IMR-90 (cell line): ENCODE data around the gene POFUT1. TPM values are rescaled to one million over a fixed set of nuclear protein-coding genes. Genes with fewer than 3 reads are reported as not detected.

ENCODE experiments used
- ATAC-seq: fragments of 200-7000 bp; cut with Tn5 transposase; 2 replicates; pipeline ENCODE4 v1.9.1; 2020; ENCODE audit warnings: low read depth, mild to moderate bottlenecking, moderate library complexity
- Bru-seq: library from RNA; stranded (reverse); fragments of 400-500 nt; gene quantifications from one replicate; lab custom pipeline; 2021; lab: Mats Ljungman, UMichigan
- BruChase-seq, 2 experiments: library from RNA; stranded (reverse); fragments of 400-500 nt; gene quantifications; one replicate each; lab custom pipeline; 2021; lab: Mats Ljungman, UMichigan
- BruUV-seq: library from RNA; stranded (reverse); fragments of 400-500 nt; replicated peaks from 2 replicates; lab custom pipeline; 2021; lab: Mats Ljungman, UMichigan
- CTCF ChIA-PET: fragments of 300-600 bp; formaldehyde crosslinking; extraction: SDS; loops from one replicate; lab custom pipeline; 2021; ENCODE audit warnings: antibody characterized with exemption; lab: Yijun Ruan, JAX
- POLR2A ChIA-PET: fragments of 300-600 bp; sonication (Branson Sonifier 250); formaldehyde crosslinking; loops from one replicate; lab custom pipeline; 2022; ENCODE audit warnings: antibody characterized with exemption; ENCODE audit not compliant: unreplicated experiment; lab: Charles Lee
- DNase-seq: peaks from one replicate; pipeline ENCODE4 v3.0.0; 2013
- H2AFZ ChIP-seq: replicated peaks from 2 replicates; pipeline ENCODE3; 2013; ENCODE audit warnings: low read length, mild to moderate bottlenecking; ENCODE audit not compliant: poor library complexity
- H2AK5ac ChIP-seq: 2 replicates; pipeline ENCODE4 v1.6.1; 2013; ENCODE audit warnings: low read depth, low read length, inconsistent platforms
- H2AK9ac ChIP-seq: replicated peaks from 2 replicates; pipeline ENCODE3; 2013; ENCODE audit warnings: mild to moderate bottlenecking, low read depth, low read length, moderate library complexity; ENCODE audit not compliant: poor library complexity
- H2BK120ac ChIP-seq: 2 replicates; pipeline ENCODE4 v1.6.1; 2013; ENCODE audit warnings: low read depth, low read length, inconsistent platforms
- H2BK15ac ChIP-seq: 3 replicates; pipeline ENCODE4 v1.6.1; 2013; ENCODE audit warnings: low read depth, low read length, inconsistent platforms
- H2BK20ac ChIP-seq: 2 replicates; pipeline ENCODE4 v1.6.1; 2013; ENCODE audit warnings: low read depth, mild to moderate bottlenecking, inconsistent platforms, low read length, moderate library complexity
- H2BK5ac ChIP-seq: 2 replicates; pipeline ENCODE4 v1.6.1; 2013; ENCODE audit warnings: mild to moderate bottlenecking, low read depth, low read length, inconsistent platforms; ENCODE audit not compliant: poor library complexity, severe bottlenecking
- H3K14ac ChIP-seq: replicated peaks from 2 replicates; pipeline ENCODE4 v1.6.1; 2013; ENCODE audit warnings: low read depth, low read length, inconsistent platforms
- H3K18ac ChIP-seq: 2 replicates; pipeline ENCODE4 v1.6.1; 2013; ENCODE audit warnings: low read depth, low read length, control low read depth
- H3K23ac ChIP-seq: 2 replicates; pipeline ENCODE4 v1.6.1; 2013; ENCODE audit warnings: low read depth, low read length, inconsistent platforms
- H3K27ac ChIP-seq: 2 replicates; pipeline ENCODE4 v1.5.1; 2013; ENCODE audit warnings: mild to moderate bottlenecking, control low read depth, low read length; ENCODE audit not compliant: insufficient read depth
- H3K27me3 ChIP-seq: 2 replicates; pipeline ENCODE4 v1.6.1; 2013; ENCODE audit warnings: low read length; ENCODE audit not compliant: control insufficient read depth, insufficient read depth
- H3K36me3 ChIP-seq: 2 replicates; pipeline ENCODE4 v1.6.1; 2013; ENCODE audit warnings: low read length, mixed read lengths; ENCODE audit not compliant: control insufficient read depth, insufficient read depth
- H3K4ac ChIP-seq: 2 replicates; pipeline ENCODE4 v1.6.1; 2013; ENCODE audit warnings: low read depth, low read length, inconsistent platforms
- H3K4me1 ChIP-seq: 2 replicates; pipeline ENCODE4 v1.6.1; 2013; ENCODE audit warnings: low read length, mixed read lengths; ENCODE audit not compliant: control insufficient read depth, insufficient read depth
- H3K4me2 ChIP-seq: 2 replicates; pipeline ENCODE4 v1.6.1; 2013; ENCODE audit warnings: low read depth, mild to moderate bottlenecking, control low read depth, low read length, moderate library complexity
- H3K4me3 ChIP-seq: 2 replicates; pipeline ENCODE4 v1.5.1; 2013; ENCODE audit warnings: low read depth, mild to moderate bottlenecking, control low read depth, low read length, moderate library complexity; ENCODE audit not compliant: insufficient read depth
- H3K56ac ChIP-seq: 2 replicates; pipeline ENCODE4 v1.6.1; 2013; ENCODE audit warnings: low read length, inconsistent platforms; ENCODE audit not compliant: insufficient read depth; ENCODE audit errors: extremely low read depth
- H3K79me1 ChIP-seq, 2 experiments: 2 replicates each; pipeline ENCODE4 v1.6.1; 2013; ENCODE audit warnings: low read length in 2 of 2, inconsistent platforms in 1 of 2, low read depth in 1 of 2
- H3K9ac ChIP-seq: 2 replicates; pipeline ENCODE4 v1.6.1; 2013; ENCODE audit warnings: low read depth, low read length, control low read depth
- H3K9me1 ChIP-seq: 2 replicates; pipeline ENCODE4 v1.6.1; 2013; ENCODE audit warnings: low read length, inconsistent platforms; ENCODE audit not compliant: insufficient read depth
- H3K9me3 ChIP-seq: 2 replicates; pipeline ENCODE4 v1.6.1; 2013; ENCODE audit warnings: low read length; ENCODE audit not compliant: control insufficient read depth, insufficient read depth
- H4K20me1 ChIP-seq: 2 replicates; pipeline ENCODE4 v1.6.1; 2013; ENCODE audit warnings: low read length, inconsistent platforms; ENCODE audit not compliant: insufficient read depth
- H4K5ac ChIP-seq: 2 replicates; pipeline ENCODE4 v1.6.1; 2013; ENCODE audit warnings: mild to moderate bottlenecking, low read depth, low read length, control low read depth
- H4K8ac ChIP-seq, 2 experiments: 2 replicates each; pipeline ENCODE4 v1.6.1; 2013; ENCODE audit warnings: low read depth in 2 of 2, low read length in 2 of 2, control low read depth in 1 of 2, inconsistent platforms in 1 of 2
- H4K91ac ChIP-seq: 2 replicates; pipeline ENCODE4 v1.6.1; 2013; ENCODE audit warnings: low read depth, low read length, inconsistent platforms; ENCODE audit not compliant: insufficient read depth
- BHLHE40 ChIP-seq: fragments of 150-350 bp; IDR thresholded peaks from 2 replicates; pipeline ENCODE4 v1.6.1; 2016; ENCODE audit warnings: mild to moderate bottlenecking, low read depth, low read length
- CEBPB ChIP-seq: IDR thresholded peaks from 2 replicates; pipeline ENCODE4 v1.6.1; 2012; ENCODE audit warnings: low read depth, low read length, improper control_type of control experiment
- MAFK ChIP-seq: IDR thresholded peaks from 2 replicates; pipeline ENCODE4 v1.6.1; 2012; ENCODE audit warnings: low read depth, low read length, improper control_type of control experiment
- MXI1 ChIP-seq: IDR thresholded peaks from 2 replicates; pipeline ENCODE4 v1.6.1; 2012; ENCODE audit warnings: low read depth, mild to moderate bottlenecking, low read length, moderate library complexity, borderline replicate concordance
- NFE2L2 ChIP-seq: fragments of 150-350 bp; IDR thresholded peaks from 2 replicates; pipeline ENCODE4 v1.6.1; 2016; ENCODE audit warnings: low read depth, mild to moderate bottlenecking, low read length
- RAD21 ChIP-seq: IDR thresholded peaks from 2 replicates; pipeline ENCODE4 v1.6.1; 2012; ENCODE audit warnings: low read length, improper control_type of control experiment
- RCOR1 ChIP-seq: IDR thresholded peaks from 2 replicates; pipeline ENCODE4 v1.6.1; 2012; ENCODE audit warnings: mild to moderate bottlenecking, low read length, improper control_type of control experiment; ENCODE audit not compliant: insufficient replicate concordance
- WGBS, 2 experiments: methylation state at CpG; one replicate each; pipeline versions ENCODE4 v1.1.5 to v1.1.7; 2013; ENCODE audit warnings: missing lambda C conversion rate in 2 of 2; ENCODE audit not compliant: insufficient read length in 1 of 2; ENCODE audit errors: extremely low coverage in 2 of 2; 5-methylcytosine and 5-hydroxymethylcytosine counted together
- dilution Hi-C: fragments of 300-500 bp; cut with HindIII; formaldehyde crosslinking; loops from one replicate; pipeline ENCODE4 v1.14.3; 2018; ENCODE audit warnings: low sequenced_read_pairs; ENCODE audit not compliant: unreplicated experiment
- in situ Hi-C: fragments of 300-500 bp; cut with MboI; formaldehyde crosslinking; loops from 3 replicates; pipeline ENCODE4 v1.14.3; 2019; ENCODE audit warnings: low sequenced_read_pairs, inconsistent platforms, mixed read lengths
- intact Hi-C: fragments of 100-400 bp; cut with micrococcal nuclease; formaldehyde crosslinking; loops from 2 replicates; pipeline ENCODE4 v1.10.0; 2022
- long read RNA-seq: library from polyadenylated mRNA; unstranded; transcript quantifications from one replicate; pipeline ENCODE4 v2.0.0, GENCODE V29; 2021; ENCODE audit not compliant: unreplicated experiment
- polyA plus RNA-seq, 3 experiments: library from polyadenylated mRNA; depleted of rRNA; stranded (reverse); fragments of >200 nt; gene quantifications; 2 replicates each; pipeline ENCODE4 v1.2.3, GENCODE V29; 2012; ENCODE audit warnings: low replicate concordance in 1 of 3
- total RNA-seq: library from RNA; depleted of rRNA; stranded (reverse); fragments of >200 nt; gene quantifications from 2 replicates; pipeline ENCODE4 v1.2.3, GENCODE V29; 2012; rRNA removed
- TF ChIP-seq, protein P1 (sequence below): conservative IDR thresholded peaks from 2 replicates; pipeline ENCODE4 v1.5.1; 2012; ENCODE audit warnings: mild to moderate bottlenecking, low read depth, low read length, improper control_type of control experiment
- TF ChIP-seq, protein P2 (sequence below): fragments of 150-350 bp; IDR thresholded peaks from 2 replicates; pipeline ENCODE4 v1.6.1; 2016; ENCODE audit warnings: low read depth, mild to moderate bottlenecking, low read length, moderate library complexity, borderline replicate concordance
- TF ChIP-seq, protein P3 (sequence below): fragments of 150-350 bp; IDR thresholded peaks from 2 replicates; pipeline ENCODE4 v1.6.1; 2017; ENCODE audit warnings: mild to moderate bottlenecking, antibody characterized with exemption, low read length, low read depth

POFUT1 gene
- 23.1 and 25.5 TPM in 2 replicates for total RNA-seq
- polyA plus RNA-seq (2012; rRNA removed), result 35.4 and 41.1 TPM in 2 replicates
- 25.5 and 26.9 TPM in 2 replicates for polyA plus RNA-seq (2012; cell fraction: cytosol; rRNA removed)
- 17.8 and 18.6 TPM in 2 replicates for polyA plus RNA-seq (2012; cell fraction: nucleus; rRNA removed; ENCODE audit: low replicate concordance)
- Bru-seq, nascent RNA, result percentile 73 among the genes with signal in this experiment
- BruChase-seq, experiment 1, labeled RNA remaining after a 6-hour chase, result percentile 87 among the genes with signal in this experiment
- BruChase-seq, experiment 2, labeled RNA remaining after a 2-hour chase, result percentile 76 among the genes with signal in this experiment
- long read RNA-seq, full-length matches to known transcripts, result 30 of 57 reads
- long read RNA-seq, partial matches to known transcripts, result 8 of 57 reads
- long read RNA-seq, other reads (novel, unspliced or antisense), result 19 of 57 reads

DNA sequence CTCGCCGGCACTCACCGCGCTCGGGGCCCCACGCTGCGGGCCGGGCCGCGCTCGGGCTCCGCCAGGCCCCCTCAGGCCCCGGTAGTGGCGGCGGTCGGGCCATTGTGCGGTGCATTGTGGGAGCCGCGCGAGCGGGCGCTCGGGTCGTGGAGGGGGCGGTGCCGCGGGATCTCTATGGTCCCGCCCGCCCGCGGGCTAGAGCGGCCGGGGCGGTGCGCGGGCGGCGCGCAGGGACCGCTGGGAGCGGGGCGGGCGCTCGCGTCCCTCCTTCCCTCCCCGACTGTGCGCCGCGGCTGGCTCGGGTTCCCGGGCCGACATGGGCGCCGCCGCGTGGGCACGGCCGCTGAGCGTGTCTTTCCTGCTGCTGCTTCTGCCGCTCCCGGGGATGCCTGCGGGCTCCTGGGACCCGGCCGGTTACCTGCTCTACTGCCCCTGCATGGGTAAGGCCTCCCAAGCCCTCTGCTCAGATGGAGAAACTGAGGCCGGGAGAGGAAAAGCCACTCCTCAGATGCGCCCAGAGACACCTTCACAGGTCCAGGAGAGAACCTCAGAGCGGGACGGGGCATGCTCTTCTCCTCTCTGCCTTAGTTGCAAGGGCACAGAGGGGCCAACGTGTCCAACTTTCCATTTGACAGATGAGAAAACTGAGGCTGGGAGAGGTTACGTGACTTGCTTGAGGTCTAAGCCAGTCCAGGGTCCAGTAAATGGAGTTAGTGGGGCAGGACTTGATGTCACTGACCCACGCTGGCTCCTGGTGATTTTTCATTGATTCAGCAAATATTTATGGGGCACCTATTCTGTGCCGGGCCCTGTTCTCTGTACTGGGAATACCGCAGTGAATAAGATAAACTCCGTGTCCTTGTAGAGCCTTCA, at the start of gene POFUT1, which contains the start of gene PLAGL2:
Gene POFUT1, plus strand, starts transcription at position 255 of the 873 bp plus-strand sequence. Its CDS starts 62 bp downstream, at position 317.
Gene PLAGL2, minus strand, starts transcription at position 118 of the 873 bp plus-strand sequence. CDS start 5,565 bp downstream, outside the sequence.
- 1% methylated on average over 33 of the region's 74 CpGs; no CpG with 5 or more reads in 1 of the 2 experiments for whole genome bisulfite sequencing, 2 experiments
- dilution Hi-C loops, result no loop called here
- no TSS peak for BruUV-seq
- TF ChIP-seq MXI1, result peak; percentile 94
- no peak; the same call in 1 of the 2 replicates for TF ChIP-seq RAD21
- TF ChIP-seq, protein P1, sequence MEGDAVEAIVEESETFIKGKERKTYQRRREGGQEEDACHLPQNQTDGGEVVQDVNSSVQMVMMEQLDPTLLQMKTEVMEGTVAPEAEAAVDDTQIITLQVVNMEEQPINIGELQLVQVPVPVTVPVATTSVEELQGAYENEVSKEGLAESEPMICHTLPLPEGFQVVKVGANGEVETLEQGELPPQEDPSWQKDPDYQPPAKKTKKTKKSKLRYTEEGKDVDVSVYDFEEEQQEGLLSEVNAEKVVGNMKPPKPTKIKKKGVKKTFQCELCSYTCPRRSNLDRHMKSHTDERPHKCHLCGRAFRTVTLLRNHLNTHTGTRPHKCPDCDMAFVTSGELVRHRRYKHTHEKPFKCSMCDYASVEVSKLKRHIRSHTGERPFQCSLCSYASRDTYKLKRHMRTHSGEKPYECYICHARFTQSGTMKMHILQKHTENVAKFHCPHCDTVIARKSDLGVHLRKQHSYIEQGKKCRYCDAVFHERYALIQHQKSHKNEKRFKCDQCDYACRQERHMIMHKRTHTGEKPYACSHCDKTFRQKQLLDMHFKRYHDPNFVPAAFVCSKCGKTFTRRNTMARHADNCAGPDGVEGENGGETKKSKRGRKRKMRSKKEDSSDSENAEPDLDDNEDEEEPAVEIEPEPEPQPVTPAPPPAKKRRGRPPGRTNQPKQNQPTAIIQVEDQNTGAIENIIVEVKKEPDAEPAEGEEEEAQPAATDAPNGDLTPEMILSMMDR, result 0 out of 2 replicates have a peak, but pooled peaks have one; percentile 31
- 0 out of 2 replicates have a peak, but pooled peaks have one; percentile 3 for TF ChIP-seq BHLHE40
- no peak for TF ChIP-seq NFE2L2
- no peak for TF ChIP-seq CEBPB
- TF ChIP-seq RCOR1, result no peak
- TF ChIP-seq MAFK, result peak; percentile 45
- TF ChIP-seq, protein P2, sequence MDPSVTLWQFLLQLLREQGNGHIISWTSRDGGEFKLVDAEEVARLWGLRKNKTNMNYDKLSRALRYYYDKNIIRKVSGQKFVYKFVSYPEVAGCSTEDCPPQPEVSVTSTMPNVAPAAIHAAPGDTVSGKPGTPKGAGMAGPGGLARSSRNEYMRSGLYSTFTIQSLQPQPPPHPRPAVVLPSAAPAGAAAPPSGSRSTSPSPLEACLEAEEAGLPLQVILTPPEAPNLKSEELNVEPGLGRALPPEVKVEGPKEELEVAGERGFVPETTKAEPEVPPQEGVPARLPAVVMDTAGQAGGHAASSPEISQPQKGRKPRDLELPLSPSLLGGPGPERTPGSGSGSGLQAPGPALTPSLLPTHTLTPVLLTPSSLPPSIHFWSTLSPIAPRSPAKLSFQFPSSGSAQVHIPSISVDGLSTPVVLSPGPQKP, result no peak
- TF ChIP-seq, protein P3, sequence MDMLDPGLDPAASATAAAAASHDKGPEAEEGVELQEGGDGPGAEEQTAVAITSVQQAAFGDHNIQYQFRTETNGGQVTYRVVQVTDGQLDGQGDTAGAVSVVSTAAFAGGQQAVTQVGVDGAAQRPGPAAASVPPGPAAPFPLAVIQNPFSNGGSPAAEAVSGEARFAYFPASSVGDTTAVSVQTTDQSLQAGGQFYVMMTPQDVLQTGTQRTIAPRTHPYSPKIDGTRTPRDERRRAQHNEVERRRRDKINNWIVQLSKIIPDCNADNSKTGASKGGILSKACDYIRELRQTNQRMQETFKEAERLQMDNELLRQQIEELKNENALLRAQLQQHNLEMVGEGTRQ, result 0 out of 2 replicates have a peak, but pooled peaks have one; percentile 4

More for the DNA sequence above, at the start of gene POFUT1, which contains the start of gene PLAGL2:
- Histone ChIP-seq H3K18ac (peak within 1 kb of the TSS; percentile 40), H3K56ac (peak within 1 kb of the TSS; percentile 86), H3K36me3 (peaks cover 17% of the 10 kb centered on the region), H2AK9ac (peak within 1 kb of the TSS; percentile 99), H3K4me1 (peaks cover 15% of the 10 kb centered on the region), H3K27ac (peak within 1 kb of the TSS; percentile 86), H4K91ac (peak within 1 kb of the TSS; percentile 90), H2BK15ac (no peak within 1 kb of the TSS; the same call in 2 of the 3 replicates), H4K20me1 (peaks cover 32% of the 10 kb centered on the region), H4K5ac (peak within 1 kb of the TSS; percentile 93), H3K23ac (peak within 1 kb of the TSS; percentile 96), H2AK5ac (peak within 1 kb of the TSS; percentile 99), H3K4me3 (peak within 1 kb of the TSS; percentile 93), H2AFZ (peak within 1 kb of the TSS; percentile 96), H3K9ac (peak within 1 kb of the TSS; percentile 99), H3K9me1 (peaks cover 15% of the 10 kb centered on the region), H2BK20ac (no peak within 1 kb of the TSS), H2BK120ac (peak within 1 kb of the TSS; percentile 42; the same call in 1 of the 2 replicates), H3K79me1 (peaks cover 62 to 83% of the 10 kb centered on the region in 2 experiments), H3K9me3 (no peaks in the 10 kb centered on the region), H3K14ac (peak within 1 kb of the TSS; percentile 97), H3K27me3 (no peaks in the 10 kb centered on the region), H3K4ac (peak within 1 kb of the TSS; percentile 93), H4K8ac (peak within 1 kb of the TSS; percentile 91 to 100), H3K4me2 (peak within 1 kb of the TSS; percentile 99), H2BK5ac (peak within 1 kb of the TSS; percentile 73)
- in situ Hi-C loops, result no loop called here
- peak; percentile 82 for DNase-seq
- intact Hi-C loops, result loop anchor here (5.0 kb wide), 1 partner anchor 386 kb away; no protein-coding TSS in a partner anchor
- CTCF ChIA-PET, result no interaction called here
- POLR2A ChIA-PET, result no interaction called here
- peak; percentile 98 for ATAC-seq
